GM12801 (cell line): Measurements from ENCODE around the gene SH2D1A.

Experiments used
- TF ChIP-seq, protein P1 (sequence below): IDR thresholded peaks from one replicate; pipeline ENCODE4 v1.5.1; 2011; ENCODE audit warnings: control low read depth; ENCODE audit not compliant: insufficient read length; ENCODE audit errors: extremely low read depth

SH2D1A gene

DNA sequence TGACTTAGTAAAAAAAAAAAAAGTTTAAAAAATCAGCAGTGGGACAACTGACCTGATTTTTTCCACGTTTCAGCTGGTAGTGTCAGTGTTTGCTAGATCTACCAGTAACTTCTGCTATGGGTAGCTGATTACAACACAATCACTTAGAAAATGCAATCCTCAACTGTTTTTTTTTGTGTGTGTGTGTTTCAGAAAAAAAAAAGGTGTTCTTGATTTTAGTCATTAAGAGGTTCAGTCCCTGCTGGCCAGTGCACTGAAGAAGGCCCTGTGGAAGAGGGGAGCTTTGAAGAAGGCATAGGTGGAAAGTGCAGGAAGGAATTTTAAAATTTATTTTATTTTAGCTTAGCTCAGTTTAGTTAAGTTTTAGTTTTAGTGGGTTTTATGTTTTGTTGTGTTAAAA is 46.9 kb downstream of the SH2D1A start:
- TF ChIP-seq, protein P1, sequence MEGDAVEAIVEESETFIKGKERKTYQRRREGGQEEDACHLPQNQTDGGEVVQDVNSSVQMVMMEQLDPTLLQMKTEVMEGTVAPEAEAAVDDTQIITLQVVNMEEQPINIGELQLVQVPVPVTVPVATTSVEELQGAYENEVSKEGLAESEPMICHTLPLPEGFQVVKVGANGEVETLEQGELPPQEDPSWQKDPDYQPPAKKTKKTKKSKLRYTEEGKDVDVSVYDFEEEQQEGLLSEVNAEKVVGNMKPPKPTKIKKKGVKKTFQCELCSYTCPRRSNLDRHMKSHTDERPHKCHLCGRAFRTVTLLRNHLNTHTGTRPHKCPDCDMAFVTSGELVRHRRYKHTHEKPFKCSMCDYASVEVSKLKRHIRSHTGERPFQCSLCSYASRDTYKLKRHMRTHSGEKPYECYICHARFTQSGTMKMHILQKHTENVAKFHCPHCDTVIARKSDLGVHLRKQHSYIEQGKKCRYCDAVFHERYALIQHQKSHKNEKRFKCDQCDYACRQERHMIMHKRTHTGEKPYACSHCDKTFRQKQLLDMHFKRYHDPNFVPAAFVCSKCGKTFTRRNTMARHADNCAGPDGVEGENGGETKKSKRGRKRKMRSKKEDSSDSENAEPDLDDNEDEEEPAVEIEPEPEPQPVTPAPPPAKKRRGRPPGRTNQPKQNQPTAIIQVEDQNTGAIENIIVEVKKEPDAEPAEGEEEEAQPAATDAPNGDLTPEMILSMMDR, result no peak

- TF ChIP-seq, protein P1, result no peak
These were observed 47.3 kb downstream of the SH2D1A start for GRCh38 chrX:124393659-124394058.

DNA sequence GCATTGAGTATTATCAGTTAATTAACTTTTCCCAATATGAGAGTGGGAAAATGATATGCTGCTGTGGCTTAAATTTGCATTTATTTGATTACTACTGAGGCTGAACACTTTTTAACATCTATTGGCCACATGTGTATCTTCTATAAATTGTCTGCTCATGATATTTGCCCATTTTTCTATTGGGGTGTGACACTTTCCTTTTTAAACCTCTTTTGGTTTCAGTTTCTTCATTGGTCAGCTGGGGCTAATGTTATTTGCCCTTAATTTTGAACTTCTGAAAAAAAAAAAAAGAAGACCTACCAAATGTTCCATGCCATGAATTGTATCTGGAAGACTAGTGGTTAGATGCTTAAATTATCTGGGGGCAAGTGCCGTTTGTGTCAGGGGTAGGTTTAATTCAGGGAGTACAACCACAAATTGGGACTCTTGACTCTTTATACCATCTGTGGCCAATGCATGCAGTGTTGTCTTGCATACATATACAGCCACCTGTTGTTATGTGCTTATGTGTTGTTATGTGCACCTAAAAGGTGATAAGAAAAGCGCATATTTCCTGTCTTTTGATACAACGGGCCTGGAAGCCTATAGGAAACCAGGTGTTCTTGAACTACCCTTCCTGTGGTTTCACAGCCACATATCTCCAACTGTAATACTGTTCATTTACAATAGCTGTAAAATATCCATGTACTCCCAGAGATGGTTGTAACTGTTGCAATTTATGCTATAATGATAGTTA is 49.0 kb downstream of the SH2D1A start:
- TF ChIP-seq, protein P1, result no peak

- TF ChIP-seq, protein P1, result no peak
These were observed 55.3 kb downstream of the SH2D1A start for GRCh38 chrX:124401696-124402095.

- TF ChIP-seq, protein P1, result no peak
These were observed 59.5 kb downstream of the SH2D1A start for GRCh38 chrX:124405868-124406267.

DNA sequence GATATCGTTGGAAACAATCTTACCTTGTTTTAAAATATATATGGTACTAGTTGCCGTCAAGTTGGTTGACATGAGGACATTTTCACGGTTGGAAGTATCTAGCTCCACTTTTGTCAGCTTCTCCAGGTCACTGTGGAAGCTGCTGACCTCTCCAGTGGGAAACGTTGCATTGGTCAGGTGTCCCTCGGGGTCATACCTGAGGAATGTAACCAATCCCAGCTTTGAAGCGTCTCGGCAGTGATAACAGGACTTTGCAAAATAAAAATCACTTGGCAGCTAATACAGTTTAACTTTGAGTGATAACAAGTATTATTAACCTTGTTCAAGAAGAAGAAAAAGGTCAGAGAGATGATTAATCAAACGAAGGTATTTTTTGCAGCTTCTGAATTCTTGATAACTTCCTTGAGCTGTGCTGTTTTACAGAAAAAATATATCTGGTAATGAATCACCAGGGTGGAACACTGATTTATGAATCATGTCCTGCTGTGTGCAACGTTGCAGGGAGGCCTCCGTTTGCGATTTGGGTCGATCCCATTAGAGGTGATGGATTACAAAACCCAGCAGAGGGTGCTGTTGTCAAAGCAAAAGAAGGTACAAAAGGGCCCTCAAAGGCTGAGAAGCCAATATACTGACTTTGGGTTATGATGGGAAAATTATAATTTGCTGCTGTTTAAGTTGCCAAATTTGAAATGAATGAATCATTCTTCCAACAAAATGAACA is 60.1 kb downstream of the SH2D1A start:
- TF ChIP-seq, protein P1, result no peak

DNA sequence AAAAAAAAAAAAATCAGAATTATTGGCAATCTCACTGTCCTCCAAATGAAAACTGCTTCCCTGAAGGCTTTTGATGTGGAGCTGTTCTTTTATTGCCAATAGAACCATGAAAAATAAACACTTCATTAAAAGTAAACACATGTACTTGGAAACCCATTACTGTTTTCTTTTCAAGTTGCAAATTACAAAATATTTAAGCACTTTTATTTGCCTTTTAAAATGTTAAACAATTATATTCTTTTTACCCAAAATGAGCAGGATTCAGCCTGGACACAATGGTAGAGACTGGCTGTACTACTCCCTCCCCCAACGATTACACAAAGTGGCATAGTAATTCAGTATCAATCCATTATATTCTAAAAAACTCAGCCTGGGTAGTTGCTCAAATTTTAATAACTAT is 60.9 kb downstream of the SH2D1A start:
- TF ChIP-seq, protein P1, result no peak
